GM19395 (cell line): ENCODE measurements around the gene RHEBL1.
A peak's percentile ranks its signal among the peaks of the same experiment; 100 is the strongest.

ENCODE experiments used
- ATAC-seq: cut with Tn5 transposase; IDR thresholded peaks from one replicate; pipeline ENCODE4 v1.9.1; 2021; ENCODE audit warnings: mild to moderate bottlenecking, moderate library complexity; ENCODE audit not compliant: unreplicated experiment

Gene RHEBL1

GRCh38 chr12:49022558-49023178 is 47.1 kb downstream of the RHEBL1 start:
- ATAC-seq, result no peak

GRCh38 chr12:49021292-49021915 is 48.4 kb downstream of the RHEBL1 start:
- ATAC-seq, result no peak

GRCh38 chr12:49020441-49020840 is 49.3 kb downstream of the RHEBL1 start:
- ATAC-seq, result no peak

GRCh38 chr12:49019443-49020324 is 50.1 kb downstream of the RHEBL1 start:
- no peak for ATAC-seq

- ATAC-seq, result no peak
Observed at GRCh38 chr12:49019120-49019430, 50.7 kb downstream of the RHEBL1 start.

GRCh38 chr12:49018261-49019119 is 51.3 kb downstream of the RHEBL1 start, which contains the start of gene PRKAG1:
Gene PRKAG1 (minus strand): TSS chr12:49018776. CDS start chr12:49018740, 36 bp downstream.
- ATAC-seq, result peak; percentile 90

- ATAC-seq, result peak; percentile 22
Observed at GRCh38 chr12:49017891-49018260, 51.9 kb downstream of the RHEBL1 start.

GRCh38 chr12:49015196-49015595 is 54.6 kb downstream of the RHEBL1 start:
- ATAC-seq, result no peak
